NCI-H1436 treated with DMSO at 0.1 percent for 48 hours (cell line): ENCODE data around the gene CCDC179.

Experiments used
- DNase-seq: peaks from one replicate; lab custom pipeline; 2025; lab: John Stamatoyannopoulos, UW

CCDC179 gene

DNA sequence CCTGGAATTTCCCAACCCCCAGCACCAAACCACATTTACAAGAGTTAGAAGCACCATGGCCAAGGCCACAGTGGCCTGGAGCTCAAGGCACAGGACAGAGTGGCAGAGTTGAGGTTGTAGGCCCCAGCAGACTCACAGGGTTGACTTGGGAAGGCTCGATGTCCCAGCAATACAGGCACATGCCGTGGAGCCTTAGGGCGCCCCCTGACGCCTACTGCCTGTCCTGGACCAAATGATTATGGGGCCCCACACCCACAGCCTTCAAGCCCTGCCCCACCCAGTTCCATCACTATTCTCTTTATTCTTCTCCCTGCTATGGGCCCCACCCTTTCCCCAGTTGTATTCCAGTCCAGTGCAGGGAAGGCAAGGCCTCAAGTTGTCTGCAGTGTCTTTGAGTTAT is at the start of gene CCDC179:
Gene CCDC179, minus strand, starts transcription at position 234 of the 400 bp plus-strand sequence. Its CDS starts 53 bp downstream, at position 181.
- no peak for DNase-seq

DNA sequence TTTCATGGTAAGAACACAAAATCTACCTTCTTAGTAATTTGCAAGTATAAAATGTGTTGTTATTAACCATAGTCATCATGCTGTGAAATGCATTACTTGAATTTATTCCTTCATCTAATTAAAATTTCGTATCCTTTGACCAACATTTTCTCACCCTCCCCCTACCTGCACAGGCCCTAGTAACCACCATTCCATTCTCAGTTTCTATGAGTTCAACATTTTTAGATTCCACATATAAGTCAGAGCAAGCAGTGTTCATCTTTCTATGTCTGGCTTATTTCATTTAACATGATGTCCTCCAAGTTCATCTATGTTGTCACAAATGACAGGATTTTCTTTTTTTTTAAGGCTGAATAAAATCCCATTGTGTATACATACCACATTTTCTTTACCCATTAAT is 43.5 kb upstream of the CCDC179 start:
- no peak for DNase-seq

DNA sequence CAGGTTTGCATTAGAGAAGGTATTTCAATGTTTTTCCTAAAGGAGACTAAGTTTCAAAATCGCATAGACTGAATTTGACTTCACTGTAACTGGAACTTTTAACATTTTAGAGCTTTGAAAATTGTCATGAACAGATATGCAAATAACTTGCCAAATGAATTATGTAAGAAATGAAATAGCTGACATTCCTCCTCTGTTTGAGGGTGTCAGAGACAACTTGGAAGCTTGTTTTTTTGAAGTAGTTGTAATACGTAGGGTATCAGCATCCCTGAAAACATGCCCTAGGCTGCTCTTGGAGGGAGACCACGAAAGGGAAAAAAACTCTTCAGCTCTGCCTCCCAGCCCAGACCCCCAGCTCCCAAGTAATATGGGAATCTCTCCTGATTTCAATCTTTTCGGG is 41.3 kb upstream of the CCDC179 start:
- no peak for DNase-seq

DNA sequence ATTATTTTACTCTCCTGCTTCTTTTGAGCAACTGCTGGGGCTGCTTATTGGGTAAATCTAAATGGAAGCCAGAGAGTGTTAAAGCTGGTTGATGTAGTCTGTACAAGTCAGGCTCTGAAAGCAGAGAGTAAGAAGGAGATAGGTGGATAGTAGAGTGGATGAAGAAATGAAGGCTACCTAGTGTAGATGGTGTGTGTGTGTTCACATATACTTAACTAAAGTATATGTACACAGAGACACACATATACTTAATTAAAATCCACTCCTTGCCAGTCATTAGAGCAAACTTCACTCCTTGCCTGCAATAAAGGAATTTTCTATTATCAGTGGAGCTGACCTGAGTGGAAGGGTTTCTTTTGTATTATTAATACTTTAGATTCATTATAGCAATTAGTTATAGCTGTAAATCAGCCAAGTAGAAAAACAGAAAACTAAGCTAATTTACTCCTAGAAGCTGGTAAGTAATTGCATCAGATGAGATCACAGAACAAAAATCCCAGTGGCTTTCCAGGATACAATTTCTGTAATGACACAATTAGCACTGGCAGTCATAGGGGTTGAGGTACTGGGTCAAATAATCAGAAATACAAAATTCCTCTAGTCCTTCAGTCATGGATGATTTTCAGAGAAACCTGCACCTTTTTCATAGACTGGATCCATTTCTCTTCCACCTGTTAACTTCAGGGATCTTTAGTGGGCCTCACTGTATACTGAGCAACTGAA is 40.7 kb upstream of the CCDC179 start:
- no peak for DNase-seq

DNA sequence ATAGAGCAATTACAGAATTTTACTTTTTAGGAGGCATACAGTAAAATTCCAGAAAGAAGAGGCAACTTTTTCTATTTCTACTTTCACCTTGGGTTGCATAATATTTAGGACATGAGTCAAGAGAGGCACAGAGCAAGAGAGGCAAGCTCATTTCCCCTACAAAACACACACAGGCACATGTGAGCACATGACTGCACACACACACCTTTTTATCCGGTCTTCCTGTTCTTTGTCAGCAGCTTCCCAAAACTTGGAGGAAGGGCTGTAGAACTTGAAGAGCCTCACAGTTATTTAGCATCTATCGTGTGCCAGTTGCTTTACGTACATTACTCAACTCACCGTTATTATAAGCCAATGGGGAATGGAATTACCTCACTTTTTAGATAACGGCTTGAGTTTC is 37.8 kb upstream of the CCDC179 start:
- DNase-seq: no peak

DNA sequence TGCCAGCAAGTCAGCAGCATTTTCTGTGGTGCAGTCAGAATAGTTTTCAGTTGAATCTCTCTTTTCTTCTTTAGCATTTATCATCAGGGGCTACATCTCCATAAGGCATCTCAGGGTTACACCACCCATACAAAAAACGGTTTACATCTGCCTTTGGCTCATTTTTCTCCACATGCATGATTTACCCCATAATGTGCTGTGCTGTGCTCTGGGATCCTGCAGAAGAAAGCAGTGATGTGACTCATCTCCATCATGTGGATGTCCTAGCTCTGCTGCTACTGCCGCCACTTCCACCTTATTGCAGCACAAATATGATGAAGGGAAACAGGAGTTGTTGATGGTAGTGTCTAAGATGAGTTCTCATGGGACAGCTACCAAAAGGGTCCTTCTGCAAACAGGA is 30.0 kb upstream of the CCDC179 start:
- no peak for DNase-seq

DNA sequence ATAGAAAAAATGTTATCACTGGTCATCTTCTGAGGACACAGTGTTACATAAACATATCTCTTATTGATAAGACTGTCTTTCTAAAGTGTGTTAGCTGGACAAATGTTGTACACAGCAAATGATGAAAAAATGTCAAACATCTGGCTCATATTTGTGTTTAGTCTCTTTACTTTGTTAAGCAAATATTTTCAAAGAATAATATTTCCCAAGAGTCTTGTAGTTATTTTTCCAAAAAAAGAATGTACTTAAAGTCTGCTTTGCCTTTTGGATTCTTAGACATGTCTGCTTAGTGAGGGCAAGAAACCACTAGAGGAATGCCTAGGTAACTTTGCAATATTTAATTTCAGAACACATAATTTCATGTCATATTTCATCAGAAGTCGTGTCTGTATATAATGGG is 23.9 kb upstream of the CCDC179 start:
- DNase-seq: no peak

DNA sequence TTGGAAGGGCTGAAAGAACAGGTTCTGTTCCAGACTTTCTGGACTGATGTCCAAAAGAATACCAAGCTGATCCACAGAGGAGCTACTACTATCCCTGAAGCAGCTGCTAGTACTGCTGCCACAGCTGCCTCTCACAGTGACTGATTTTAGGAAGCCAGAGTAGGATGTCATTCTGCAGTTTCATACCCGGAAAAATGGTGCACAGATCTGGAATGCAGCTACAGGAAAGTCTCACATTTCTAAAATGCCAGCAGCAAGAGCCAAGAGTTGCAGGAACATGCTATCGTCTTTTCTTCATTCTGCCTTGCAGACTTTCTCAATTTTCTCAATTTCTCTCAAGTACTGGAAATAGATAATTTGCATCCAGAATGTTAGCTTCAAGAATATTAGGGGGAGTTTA is 19.4 kb upstream of the CCDC179 start:
- DNase-seq: no peak

DNA sequence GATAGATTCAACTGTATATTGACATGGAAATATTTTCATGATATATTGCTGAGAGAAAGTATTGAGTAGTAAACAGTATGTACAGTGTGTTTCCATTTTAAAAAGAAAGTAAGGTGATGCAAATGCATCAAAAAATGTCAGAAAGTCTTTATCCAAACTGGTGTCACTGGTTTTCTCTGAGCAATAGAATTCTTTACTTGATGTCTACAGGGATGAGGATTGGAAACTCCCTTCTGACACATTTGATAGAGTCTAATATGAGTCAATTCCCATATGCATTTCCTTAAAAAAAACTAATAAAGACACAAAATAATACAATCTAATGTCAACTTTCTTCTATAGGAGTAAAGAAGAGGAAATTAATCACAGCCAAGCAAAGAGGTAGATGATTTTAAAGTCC is 18.3 kb upstream of the CCDC179 start:
- no peak for DNase-seq

DNA sequence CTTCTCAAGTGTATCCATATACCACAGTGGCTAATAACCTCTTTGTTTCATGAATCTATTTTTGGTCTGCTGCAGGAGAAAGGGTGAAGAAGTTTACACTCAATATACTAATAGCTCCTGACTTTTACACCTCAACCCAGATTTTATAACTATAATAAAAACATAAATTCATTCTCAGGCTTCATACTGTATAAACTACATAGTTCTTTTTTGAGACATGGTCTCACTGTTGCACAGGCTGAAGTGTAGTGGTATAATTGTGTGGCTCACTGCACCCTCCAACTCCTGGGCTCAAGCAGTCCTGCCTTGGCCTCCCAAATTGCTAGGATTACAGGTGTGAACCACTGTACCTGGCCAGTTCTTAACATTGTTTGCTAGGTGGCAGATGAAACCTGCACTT is 17.8 kb upstream of the CCDC179 start:
- no peak for DNase-seq

DNA sequence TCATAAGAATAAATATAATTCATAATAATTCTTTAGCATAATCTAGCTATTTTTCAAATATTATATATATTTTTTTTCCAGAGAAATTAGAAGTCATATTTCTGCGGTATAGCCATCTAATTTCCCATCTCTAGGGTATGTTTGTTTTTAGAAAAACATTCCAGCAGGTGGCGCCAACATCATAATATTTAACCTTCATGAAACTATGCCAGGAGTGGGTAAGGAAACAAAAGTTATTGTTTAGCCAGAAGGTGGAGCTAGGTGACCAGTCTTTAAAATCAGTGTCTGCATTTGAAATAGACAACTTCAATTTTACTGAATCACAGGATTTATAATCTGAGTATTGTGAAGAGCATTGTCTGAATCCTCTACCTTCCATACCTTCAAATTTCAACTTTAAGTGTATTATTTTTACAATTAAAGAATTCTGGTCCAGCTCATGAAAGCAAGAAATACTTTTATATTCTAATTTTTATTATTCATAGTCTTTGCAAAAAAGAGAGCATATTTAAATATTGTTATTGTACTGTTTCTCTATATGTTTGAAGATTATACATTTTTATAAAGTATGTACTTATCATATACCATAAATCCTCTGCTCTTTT is 15.7 kb upstream of the CCDC179 start:
- peak; percentile 49 for DNase-seq

DNA sequence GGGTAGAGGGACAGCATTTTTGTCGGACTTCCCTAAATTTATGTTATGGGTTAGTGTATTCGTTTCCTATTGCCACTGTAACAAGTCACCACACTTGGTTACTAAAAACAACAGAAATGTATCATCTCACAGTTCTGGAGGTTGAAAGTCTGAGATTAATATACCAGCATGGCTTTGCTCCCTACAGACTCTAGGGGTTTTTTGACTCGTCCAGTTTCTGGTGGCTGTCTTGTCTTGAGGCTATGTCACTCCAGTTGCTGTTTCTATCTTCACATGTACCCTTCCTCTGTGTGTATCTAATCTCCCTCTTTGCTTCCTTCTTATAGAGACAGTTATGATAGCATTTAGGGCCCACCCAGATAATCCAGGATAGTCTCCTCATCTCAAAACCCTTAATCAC is 9.1 kb upstream of the CCDC179 start:
- no peak for DNase-seq

DNA sequence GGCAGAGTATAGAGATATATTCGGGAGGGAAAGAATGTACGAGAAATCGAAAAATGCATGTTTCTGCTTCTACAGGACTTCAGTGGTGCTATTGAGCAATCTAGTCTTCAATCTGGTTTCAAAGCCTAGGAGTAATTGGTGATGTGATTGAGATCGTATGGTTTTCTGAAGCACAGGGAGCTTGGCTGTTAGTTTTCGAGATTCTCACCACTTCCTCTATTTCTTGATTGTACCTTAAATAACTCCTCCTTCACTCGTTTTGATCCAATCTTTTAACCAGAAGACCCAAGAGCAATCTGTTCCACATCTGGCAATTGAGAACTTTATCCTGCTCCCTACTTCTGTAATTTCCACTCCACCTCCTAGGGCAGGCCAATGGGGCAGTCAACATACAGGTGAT is 518 bp downstream of the CCDC179 start:
- DNase-seq: no peak

DNA sequence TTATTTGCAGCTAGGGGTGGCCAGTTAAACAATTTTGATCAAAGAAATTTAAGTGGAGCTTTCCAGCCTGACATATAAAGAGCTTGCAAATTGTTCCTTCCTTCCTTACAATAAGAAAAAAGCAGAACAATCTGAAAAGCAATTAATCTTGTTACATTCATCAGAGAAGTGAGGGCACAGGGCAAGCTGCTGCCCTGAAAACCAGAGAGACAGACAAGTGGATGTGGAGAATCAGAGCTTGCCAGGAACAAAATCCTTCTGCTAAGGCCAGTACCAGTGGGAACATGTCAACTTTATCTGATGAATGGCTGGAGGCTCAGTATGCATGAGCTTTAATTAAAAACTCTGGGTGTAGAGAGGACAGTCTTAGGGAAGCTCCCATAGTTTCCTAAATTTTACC is 8.8 kb downstream of the CCDC179 start:
- DNase-seq: no peak

DNA sequence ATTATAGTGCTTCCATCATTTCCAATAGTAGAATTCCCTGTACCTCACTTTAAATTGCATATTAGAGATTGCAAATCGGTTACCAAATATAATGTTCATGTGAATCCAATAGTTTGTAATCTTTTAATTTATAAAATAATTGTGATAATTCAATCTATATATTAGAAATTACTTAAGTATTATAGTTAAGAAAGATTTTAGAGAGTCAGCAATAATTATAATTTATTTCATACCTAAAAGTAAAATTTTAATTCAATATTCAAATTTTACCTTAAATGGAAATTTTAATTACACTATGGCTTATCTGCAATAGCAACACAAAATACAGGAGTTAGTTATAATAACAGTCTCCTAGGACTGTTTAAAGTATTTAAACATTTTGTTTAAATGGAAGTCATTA is 13.5 kb downstream of the CCDC179 start:
- DNase-seq: no peak

DNA sequence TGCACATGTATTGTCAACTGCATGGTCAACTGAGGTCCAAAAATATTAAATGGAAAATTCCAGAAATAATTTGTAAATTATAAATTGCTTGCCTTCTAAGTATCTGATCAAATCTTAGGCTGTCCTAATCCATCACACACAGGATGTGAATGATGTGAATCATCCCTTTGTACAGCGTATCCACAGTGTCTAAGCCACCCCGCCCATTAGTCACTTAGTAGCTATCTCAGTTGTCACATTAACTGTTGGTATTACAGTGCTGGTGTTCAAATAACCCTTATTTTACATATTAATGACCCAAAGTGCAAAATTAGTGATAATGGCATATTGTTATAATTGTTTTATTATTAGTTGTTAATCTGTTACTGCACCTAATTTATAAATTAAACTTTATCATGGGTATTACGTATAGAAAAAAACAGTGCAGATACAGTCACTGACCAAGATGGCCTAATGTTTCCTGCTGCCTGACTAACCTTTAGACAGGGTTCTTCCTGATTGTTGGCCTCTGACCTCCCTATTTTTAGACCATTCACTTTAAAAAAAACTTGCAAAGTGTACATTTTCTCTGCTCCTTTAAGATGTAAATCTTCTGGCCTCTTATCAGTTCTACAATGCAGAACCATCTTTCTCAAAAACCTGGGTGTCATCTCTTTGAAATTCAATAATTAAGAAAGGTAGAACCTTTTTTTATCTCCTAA is 27.8 kb downstream of the CCDC179 start:
- DNase-seq: no peak

DNA sequence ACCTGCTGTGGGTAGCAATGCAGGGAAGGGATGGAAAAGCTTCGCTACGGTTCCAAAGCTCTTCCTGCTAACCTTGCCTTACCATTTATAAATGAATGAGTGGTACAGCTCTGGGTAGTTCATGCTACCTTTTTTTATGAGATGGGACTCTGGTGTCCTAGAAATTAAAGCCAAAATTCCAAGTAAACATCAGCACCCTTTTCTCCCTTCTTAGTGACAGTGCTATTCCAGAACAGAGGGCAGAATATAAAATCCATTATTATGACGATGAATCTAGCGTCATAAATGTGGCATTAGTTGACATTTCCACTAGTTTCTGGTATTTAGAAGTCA is 30.2 kb downstream of the CCDC179 start:
- no peak for DNase-seq

DNA sequence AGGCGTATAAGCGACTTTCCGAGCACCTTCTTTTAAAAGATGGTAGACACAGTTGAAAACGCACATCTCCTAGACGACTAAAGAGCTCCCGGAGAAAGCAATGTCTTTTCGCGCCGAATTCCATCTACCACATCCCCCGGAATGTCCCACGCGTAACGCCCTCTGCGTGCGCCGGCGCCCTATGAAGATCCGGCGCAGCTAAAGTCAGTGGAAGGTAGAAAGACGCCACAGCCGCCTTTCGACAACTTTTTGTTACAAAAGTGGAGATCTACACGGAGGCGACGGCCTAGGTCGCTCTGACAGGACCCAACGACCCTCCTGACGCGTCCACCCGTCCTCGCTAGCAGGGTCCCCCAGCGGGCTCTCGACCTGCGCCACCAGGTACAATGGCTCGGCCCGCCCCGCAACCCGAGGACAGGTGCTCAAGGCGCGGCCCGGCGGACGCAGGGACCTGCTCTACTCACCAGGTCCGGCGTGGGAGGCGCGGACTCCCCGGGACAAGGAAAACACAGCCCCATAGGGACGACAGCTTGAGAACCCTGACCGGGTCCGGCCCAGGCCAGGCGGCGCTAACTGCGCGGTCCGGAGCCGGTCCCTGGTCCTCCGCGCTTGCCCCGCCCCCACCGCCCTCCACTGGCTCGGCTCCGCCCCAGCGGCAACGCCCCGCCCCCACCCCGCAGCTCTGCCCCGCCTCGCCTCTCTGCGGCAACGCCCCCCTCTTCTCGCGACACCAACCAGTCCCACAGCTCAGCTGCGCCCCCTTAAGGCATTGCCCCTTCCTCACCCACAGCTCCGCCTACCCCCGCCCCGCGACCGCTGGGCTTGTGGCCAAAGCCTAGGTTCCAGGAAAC is 30.8 kb downstream of the CCDC179 start, which contains the start of gene SVIP:
Gene SVIP, minus strand, starts transcription at position 571 of the 851 bp plus-strand sequence. Its CDS starts 53 bp downstream, at position 518.
- DNase-seq: peak; percentile 69

DNA sequence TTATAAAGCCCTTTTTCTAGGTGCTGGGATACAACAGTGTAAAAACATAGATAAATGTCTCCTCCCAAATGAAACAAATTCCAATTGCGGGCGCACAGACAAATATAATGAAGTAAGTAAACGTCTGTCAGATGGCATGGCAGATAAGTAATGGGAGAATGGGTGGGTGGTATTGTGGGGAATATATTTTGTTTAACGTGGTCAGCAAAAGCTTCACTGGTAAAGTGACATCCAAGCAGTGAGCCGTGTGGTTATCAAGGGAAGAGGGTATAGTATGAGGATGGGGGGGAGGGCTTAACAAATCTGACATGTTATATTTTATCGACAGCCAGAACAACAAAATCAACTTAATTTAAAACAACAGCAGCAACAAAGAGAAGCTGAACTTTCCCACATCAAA is 31.9 kb downstream of the CCDC179 start:
- DNase-seq: no peak

DNA sequence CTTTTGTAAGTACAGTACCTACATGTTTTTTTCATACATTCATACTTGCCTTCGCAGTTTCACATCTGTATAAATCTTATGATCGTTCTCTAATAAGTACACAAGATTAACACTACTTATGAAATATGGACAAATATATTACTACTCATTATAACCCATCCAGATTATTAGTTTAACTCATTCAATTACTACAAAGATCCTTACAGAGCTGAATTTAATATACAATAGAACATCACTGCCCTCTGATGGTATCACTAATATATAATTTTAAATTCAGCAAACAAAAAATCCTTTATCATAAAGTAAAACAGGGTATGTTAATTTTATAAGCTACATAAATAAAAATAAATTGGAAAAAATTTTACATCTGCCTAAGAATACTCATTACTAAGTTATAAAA is 38.1 kb downstream of the CCDC179 start:
- no peak for DNase-seq

DNA sequence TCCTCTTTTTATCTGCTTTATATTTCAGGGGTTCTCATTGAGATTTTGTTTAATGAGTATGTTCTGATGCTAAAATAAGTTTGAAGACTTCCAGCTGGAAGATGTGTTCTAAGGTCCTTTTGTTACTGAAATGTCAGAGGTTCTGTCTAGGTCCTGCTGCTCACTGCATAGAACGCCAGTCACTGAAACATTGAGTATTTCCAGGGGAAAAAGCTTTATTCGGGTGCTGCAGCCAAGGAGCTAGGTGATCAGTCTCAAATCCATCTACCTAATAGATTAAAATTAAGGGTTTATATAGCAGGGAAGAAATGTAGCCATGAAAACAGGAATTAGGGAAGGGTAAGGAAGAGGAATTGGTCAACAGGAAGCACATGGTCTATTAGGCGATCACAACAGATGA is 50.4 kb downstream of the CCDC179 start:
- DNase-seq: no peak

DNA sequence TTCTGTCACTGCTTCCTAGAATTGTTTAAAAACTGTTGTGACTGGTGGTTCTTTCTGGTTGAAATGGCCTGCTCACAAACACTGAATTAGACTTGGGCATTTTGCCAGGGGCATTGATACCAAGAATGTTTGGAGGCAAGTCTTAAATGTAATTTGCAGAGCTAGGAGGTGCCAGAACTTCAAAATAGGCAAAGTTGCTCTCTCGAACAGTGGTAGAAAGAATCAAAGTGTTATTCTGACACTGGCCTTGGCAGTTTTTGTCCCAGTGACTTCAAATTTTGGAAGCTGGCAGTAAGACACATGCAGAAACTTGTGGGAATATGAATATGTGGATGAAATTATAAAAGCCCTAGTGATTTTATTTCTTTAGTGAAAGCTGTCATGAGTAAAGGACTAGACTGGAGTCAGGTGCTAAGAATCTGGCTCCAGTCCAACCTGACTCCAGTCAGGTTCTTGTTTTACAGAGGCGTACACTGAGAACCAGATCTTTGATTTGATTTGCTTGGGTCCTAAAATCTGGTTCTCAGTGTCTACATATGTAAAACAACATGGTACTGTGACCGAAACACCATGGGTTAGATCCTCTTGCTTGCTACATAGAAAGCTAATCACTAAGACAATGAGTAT is 51.6 kb downstream of the CCDC179 start:
- DNase-seq: no peak
